ENCODE data around the gene ZMYND19. TPM values are rescaled to one million over a fixed set of nuclear protein-coding genes. Genes with fewer than 3 reads are reported as not detected.

Gene ZMYND19
- total and polyA plus RNA-seq, 2 donors (not counting 3 experiments of a cell fraction or from before 2014, with no cell fraction given) = 22.8 to 32.6 TPM

GRCh38 chr9:137580209-137580953 is 9.9 kb downstream of the ZMYND19 start:
- H3K36me3 ChIP-seq (ENCODE audit: control insufficient read depth in 2 of 2, extremely low read depth in 1 of 2, insufficient read depth in 2 of 2, low read length in 2 of 2) = peaks cover 4 to 23% of the 10 kb centered on the region in 2 experiments
- H3K4me1 ChIP-seq (ENCODE audit: control insufficient read depth, extremely low read depth, insufficient read depth, low read length) = peaks cover 14% of the 10 kb centered on the region
- ChIA-PET POLR2A (no interaction called here), CTCF (interaction anchor here (1.0 kb wide), 1 partner anchor 38 kb away, joined by 3 read pairs; the partner anchor contains the start of gene EHMT1)
- no TSS peak for BruUV-seq (replicated peaks)
- H2AFZ ChIP-seq (ENCODE audit: low read depth, low read length) = no peak overlapping the region
- no peak overlapping the region for H3K4me2 ChIP-seq (ENCODE audit: insufficient read depth, low read length)
- intact Hi-C loops (cut with micrococcal nuclease) (no loop called here), dilution Hi-C loops (cut with MboI; ENCODE audit: extremely low pct_ligation_motif_present, low sequenced_read_pairs) (no loop called here)
- no peaks in the 10 kb centered on the region for H3K9me3 ChIP-seq (replicated peaks; ENCODE audit: control insufficient read depth, insufficient read depth, low read length)
- H3K79me2 ChIP-seq (ENCODE audit: control insufficient read depth, insufficient read depth, low read length) = peaks cover 31% of the 10 kb centered on the region
- no peak overlapping the region for H3K4me3 ChIP-seq (replicated peaks in 1 of 3; ENCODE audit: insufficient read depth in 1 of 3, low read depth in 1 of 3, low read length in 3 of 3)
- H3K27ac ChIP-seq (ENCODE audit: insufficient read depth, low read depth, low read length) = no peak overlapping the region
- FAIRE-seq = no peak
- no peaks in the 10 kb centered on the region for H3K9me1 ChIP-seq (replicated peaks; ENCODE audit: control insufficient read depth, extremely low read depth, insufficient read depth, low read length)
- no peaks in the 10 kb centered on the region for H4K20me1 ChIP-seq (replicated peaks; ENCODE audit: control insufficient read depth, extremely low read depth, insufficient read depth, low read length)
- no peak for DNase-seq (ENCODE audit: low read depth, low spot score)
- H3K9ac ChIP-seq (replicated peaks; ENCODE audit: extremely low read depth, insufficient read depth, low read length) = no peak overlapping the region
- TF ChIP-seq EZH2 (IDR thresholded peaks at IDR 0.05; ENCODE audit: borderline replicate concordance, low read depth, low read length, severe bottlenecking) (no peak), MYC (IDR thresholded peaks at IDR 0.05; ENCODE audit: low read depth, low read length) (no peak), JUN (IDR thresholded peaks at IDR 0.05; ENCODE audit: borderline replicate concordance, insufficient read depth, insufficient read length, low read depth) (no peak), POLR2A (IDR thresholded peaks at IDR 0.05; ENCODE audit: low read depth, low read length) (no peak), FOS (IDR thresholded peaks at IDR 0.05; ENCODE audit: borderline replicate concordance, insufficient read depth, low read length) (no peak), POLR2AphosphoS5 (IDR thresholded peaks at IDR 0.05; ENCODE audit: insufficient read depth, low read depth, low read length) (no peak), GATA2 (IDR thresholded peaks at IDR 0.05; ENCODE audit: insufficient read depth, insufficient read length, low read depth, low read length) (no peak)
- TF ChIP-seq, protein P1, sequence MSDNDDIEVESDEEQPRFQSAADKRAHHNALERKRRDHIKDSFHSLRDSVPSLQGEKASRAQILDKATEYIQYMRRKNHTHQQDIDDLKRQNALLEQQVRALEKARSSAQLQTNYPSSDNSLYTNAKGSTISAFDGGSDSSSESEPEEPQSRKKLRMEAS (IDR thresholded peaks at IDR 0.05; ENCODE audit: insufficient read depth, insufficient read length) = no peak
- TF ChIP-seq, protein P2, sequence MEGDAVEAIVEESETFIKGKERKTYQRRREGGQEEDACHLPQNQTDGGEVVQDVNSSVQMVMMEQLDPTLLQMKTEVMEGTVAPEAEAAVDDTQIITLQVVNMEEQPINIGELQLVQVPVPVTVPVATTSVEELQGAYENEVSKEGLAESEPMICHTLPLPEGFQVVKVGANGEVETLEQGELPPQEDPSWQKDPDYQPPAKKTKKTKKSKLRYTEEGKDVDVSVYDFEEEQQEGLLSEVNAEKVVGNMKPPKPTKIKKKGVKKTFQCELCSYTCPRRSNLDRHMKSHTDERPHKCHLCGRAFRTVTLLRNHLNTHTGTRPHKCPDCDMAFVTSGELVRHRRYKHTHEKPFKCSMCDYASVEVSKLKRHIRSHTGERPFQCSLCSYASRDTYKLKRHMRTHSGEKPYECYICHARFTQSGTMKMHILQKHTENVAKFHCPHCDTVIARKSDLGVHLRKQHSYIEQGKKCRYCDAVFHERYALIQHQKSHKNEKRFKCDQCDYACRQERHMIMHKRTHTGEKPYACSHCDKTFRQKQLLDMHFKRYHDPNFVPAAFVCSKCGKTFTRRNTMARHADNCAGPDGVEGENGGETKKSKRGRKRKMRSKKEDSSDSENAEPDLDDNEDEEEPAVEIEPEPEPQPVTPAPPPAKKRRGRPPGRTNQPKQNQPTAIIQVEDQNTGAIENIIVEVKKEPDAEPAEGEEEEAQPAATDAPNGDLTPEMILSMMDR (IDR thresholded peaks at IDR 0.05; ENCODE audit: extremely low read depth in 1 of 2, insufficient read depth in 1 of 2, low read depth in 1 of 2, low read length in 2 of 2) = no peak
- H3K27me3 ChIP-seq (ENCODE audit: control insufficient read depth in 2 of 2, insufficient read depth in 2 of 2, low read length in 2 of 2) = no peaks in the 10 kb centered on the region
